ENCODE results near the gene KCNQ1.

GRCh38 chr11:2897048-2897447 lies 452.2 kb downstream of the KCNQ1 start:
- TF ChIP-seq, protein P1, sequence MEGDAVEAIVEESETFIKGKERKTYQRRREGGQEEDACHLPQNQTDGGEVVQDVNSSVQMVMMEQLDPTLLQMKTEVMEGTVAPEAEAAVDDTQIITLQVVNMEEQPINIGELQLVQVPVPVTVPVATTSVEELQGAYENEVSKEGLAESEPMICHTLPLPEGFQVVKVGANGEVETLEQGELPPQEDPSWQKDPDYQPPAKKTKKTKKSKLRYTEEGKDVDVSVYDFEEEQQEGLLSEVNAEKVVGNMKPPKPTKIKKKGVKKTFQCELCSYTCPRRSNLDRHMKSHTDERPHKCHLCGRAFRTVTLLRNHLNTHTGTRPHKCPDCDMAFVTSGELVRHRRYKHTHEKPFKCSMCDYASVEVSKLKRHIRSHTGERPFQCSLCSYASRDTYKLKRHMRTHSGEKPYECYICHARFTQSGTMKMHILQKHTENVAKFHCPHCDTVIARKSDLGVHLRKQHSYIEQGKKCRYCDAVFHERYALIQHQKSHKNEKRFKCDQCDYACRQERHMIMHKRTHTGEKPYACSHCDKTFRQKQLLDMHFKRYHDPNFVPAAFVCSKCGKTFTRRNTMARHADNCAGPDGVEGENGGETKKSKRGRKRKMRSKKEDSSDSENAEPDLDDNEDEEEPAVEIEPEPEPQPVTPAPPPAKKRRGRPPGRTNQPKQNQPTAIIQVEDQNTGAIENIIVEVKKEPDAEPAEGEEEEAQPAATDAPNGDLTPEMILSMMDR (IDR thresholded peaks at IDR 0.05), result no peak
- TF ChIP-seq POLR2A (IDR thresholded peaks at IDR 0.05) (no peak), EP300 (IDR thresholded peaks at IDR 0.05) (no peak), POLR2AphosphoS5 (IDR thresholded peaks at IDR 0.05) (no peak)
